DMS153 treated with DMSO at 0.1 percent for 48 hours (cell line): ENCODE results near the gene RABEP1.
"Not testable (repeated sequence)": the region's sequence is repeated elsewhere in the genome, so short reads cannot be mapped to it uniquely, and the experiment has no call there.

Experiments used
- DNase-seq: peaks from one replicate; lab custom pipeline; 2025; ENCODE audit not compliant: unreplicated experiment; lab: John Stamatoyannopoulos, UW

Gene RABEP1

DNA sequence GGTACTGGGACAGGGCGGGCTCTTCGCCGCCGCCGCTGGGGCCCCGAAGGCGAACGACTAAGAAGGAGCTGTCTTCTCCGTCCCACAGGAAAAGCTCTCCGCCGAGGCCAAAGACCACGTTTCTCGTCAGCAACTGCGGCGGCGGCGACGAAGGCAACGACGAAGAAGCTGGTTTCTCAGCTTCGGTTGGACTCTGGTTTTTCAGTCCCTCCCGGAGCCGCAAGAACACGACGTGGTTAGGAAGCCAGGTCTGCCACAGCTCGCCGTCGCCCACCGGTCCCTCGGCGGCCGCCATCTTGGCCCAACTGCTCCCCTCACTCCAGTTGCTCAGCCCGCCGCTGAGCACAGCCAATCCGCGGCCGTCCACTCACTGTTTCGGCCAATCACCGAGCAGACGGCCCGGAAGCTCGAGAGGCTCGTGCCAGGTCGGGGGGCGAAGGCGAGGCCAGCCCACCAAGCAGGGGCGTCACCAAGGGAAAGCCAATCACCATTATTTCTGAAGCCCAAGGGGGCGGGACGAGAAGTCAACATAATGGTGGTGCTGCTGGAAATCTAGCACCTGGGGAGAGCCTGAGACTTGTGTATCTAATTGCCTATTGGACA lies 137.4 kb downstream of the RABEP1 start, which contains the start of gene NUP88:
NUP88 (minus strand) TSS at position 307 of the 603 bp plus-strand sequence; CDS start at position 295, 12 bp downstream.
- peak; percentile 65 for DNase-seq

DNA sequence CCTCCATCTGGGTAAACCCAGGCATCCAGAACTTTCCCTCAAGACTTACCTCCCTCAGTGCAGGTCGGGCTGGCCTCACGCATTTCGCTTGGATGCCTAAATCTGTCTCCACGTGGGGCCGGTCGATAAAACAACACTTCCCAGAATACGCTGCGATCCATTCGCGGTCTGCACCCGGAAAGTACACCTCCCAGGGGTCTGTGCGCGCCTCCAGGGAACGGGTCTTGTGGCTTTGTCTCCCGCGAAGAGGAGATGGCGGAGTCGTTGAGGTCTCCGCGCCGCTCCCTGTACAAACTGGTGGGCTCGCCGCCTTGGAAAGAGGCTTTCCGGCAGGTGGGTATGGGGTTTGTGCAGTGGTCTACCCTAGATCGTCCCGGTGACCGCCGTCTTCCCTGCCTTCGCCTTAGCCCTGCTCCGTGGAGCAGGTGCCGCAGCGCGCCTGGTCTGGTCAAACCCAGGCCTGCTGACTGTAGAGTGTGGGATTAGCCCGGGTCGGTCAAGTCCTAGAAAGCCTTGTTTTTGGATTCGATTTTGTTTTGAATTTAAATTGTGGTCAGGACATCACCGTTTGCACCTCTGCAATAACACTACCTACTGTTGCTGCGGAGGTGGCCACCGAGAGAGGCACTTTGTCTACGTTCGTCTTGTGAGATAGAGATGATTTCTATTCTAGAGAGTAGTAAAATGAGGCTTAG lies 138.0 kb downstream of the RABEP1 start, which contains the start of gene RPAIN:
RPAIN (plus strand) TSS at position 224 of the 695 bp plus-strand sequence; CDS start at position 253, 29 bp downstream.
- peak; percentile 65 for DNase-seq

DNA sequence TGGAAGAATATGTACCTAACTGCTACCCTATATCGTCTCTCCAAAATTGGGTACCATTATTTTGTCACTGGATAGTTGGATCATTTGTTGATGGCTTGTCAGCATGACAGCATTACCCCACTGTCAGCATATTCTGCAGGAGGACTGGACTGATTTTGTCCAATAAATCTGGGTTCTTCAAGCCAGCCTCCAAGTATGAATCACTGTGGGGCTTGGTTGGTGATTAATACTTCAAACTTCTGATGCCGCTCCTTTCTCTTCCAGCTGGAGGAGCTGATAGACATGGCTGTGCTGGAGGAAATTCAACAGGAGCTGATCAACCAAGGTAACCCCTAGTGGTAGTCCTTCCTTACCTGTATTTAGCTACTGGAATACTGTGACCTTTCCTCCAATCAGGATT lies 140.4 kb downstream of the RABEP1 start:
- no peak for DNase-seq

DNA sequence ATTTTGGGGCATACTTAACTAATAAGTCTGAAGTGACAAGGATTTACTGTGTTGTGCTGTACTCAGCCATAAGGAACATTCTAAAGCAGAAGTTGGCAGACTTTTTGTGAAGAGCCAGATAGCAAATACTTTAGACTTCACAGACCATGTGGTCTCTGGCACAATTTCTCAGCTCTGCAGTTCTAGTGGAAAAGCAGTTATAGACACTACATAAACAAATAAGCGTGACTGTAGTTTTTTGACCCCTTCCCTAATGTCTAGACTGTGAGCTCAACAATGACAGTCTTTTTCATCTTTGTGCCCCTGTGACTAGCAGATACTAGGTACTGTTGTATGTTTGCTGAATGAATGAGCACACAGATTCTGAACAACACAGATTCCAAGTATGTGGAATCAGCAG lies 142.8 kb downstream of the RABEP1 start:
- DNase-seq, result no peak

DNA sequence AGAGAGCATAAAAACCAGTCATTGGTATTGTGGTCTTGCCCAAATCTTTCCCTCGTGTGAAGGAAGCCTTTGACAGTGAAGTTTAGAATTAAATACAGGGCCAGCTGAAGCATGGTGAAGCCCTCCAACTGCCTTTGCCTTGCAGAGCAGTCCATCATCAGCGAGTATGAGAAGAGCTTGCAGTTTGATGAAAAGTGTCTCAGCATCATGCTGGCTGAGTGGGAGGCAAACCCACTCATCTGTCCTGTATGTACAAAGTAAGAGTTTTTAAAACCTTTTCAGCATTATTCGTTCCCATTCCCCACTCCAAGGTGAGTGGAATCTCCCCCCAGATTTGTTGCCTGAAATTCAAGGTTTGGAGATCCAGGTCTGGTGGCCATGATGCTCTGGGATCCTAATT lies 143.7 kb downstream of the RABEP1 start:
- DNase-seq, result no peak

DNA sequence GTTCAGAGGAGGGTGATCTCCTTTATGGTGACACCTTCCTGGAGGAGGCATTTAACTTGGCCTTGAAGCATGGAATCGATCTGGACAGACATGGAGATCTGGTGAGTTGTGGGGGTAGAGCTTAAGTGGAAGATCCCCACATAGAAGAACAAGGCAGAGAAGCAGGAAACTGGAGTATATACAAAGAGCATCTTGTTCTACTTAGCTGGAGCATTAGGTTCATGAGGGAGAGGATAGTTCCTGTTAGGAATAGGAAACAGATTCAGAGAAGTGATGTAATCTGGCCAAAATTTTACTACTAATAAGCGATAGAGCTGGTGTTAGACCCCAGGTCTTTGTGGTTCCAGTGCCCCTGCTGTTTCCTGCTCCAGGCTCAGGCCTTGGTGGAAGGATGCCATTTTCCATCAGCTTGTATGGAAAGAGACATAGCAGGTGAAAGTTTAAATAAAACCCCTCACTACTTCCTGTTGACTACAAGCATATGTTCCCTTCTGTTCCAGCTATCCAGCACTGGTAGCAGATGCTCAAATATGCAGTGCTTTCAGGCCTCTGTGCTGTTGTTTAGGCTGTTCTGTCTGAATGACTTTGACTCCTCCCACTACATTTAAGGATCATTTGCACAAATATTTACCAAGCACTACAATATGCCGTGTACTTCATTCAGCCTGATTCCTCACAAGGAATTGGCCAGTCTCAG lies 147.3 kb downstream of the RABEP1 start:
- no peak for DNase-seq

DNA sequence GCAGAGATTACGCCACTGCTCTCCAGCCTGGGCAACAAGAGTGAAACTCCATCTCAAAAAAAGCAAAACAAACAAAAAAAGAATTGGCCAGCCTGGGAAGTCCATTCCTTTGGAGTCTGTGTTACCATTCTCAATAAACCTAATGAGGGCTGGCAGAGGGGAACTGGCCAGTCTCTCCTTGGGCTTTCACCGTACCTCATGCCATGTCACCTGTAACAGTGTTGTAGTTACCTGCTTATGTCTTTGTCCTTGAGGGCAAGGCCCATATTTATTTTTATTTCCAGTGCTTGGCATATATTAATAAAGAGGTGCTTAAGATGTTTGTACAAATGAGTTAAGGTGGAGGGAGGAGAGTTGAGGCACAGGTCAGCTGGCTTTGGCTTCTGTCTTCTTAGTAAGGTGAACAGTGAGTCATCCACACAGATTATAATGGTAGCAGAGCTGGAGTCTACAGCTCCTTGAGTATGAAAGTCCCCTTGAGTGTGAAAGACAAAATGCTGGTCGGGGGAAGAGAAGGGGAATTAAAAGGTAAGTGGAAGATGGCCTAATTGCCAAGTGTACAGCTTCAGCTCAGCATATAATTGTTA lies 148.4 kb downstream of the RABEP1 start:
- no peak for DNase-seq

DNA sequence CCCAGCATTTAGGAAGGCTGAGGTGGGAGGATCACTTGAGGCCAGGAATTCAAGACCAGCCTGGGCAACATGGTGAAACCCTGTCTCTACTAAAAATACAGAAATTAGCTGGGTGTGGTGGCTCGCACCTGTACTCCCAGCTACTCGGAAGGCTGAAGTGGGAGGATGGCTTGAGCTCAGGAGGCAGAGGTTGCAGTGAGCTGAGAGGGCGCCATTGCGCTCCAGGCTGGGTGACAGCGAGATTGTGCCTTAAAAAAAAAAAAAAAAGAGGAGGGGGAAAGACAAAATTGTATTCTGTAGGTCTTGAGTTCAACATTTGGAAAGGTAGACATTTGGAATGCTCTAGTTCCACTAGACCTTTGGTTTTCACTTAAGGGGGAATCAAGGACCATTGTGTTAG lies 149.2 kb downstream of the RABEP1 start:
- not testable (repeated sequence) for DNase-seq

DNA sequence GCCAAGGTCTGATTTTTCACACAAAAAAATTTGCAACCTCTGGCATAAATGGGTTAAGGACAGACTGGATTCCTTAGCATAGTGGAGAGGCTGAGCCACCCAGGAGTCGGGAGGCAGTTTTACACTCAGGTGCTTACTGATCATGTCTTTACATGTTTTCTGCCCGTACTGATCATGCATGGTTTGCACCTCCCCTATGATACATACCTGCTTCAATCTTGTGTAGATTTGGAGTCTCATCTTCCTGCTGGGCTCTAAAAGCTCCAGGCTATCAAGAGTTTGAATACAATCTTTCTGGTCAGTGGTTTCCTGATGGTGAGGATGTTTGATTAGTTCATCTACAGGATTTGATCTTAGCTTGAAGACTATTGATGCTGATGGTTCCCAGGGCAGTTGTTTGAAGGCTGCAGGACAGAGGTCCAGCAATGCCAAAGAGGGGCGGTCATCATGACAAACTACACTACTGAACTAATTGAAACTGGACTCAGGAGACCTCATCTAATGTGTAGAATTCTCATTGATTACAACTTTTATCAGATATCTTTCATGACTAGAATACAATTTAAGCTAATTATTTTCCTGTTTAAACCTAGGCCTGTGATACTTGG lies 150.0 kb downstream of the RABEP1 start:
- no peak for DNase-seq

DNA sequence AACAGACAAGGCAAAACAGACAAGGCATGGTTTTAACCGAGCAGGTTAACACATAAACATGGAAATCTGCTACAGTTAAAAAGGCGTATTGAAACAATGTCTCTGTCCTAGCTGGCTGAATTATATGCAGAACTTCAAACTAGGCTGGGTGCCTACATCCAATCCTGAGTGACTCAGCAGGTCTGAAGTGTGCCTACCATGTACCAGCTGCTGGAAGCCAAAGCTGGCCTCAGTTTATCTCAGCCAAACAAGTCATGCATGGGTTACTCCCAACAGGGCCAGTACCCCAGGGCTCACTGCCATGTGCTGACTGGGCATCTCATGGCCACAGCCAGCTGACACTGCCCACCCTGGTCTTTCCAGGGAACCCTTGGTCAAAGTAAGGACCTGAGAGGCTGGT lies 152.9 kb downstream of the RABEP1 start:
- no peak for DNase-seq
